HEK293 (cell line): Measurements from ENCODE around the gene ZNRF2.

Experiments used
- CTCF ChIA-PET: fragments of 350-600 bp; formaldehyde crosslinking; extraction: SDS; loops from one replicate; lab custom pipeline; 2021; ENCODE audit warnings: antibody characterized with exemption; lab: Yijun Ruan, JAX
- POLR2A ChIA-PET: fragments of 300-600 bp; formaldehyde crosslinking; extraction: SDS; loops from one replicate; lab custom pipeline; 2020; ENCODE audit warnings: antibody characterized with exemption, inconsistent platforms; lab: Yijun Ruan, JAX
- H3K27ac ChIP-seq: fragments of 200-500 bp; sonication (Bioruptor generic); 2 replicates; pipeline ENCODE4 v1.5.1; 2014; ENCODE audit warnings: low read depth, low read length, control low read depth, inconsistent platforms; ENCODE audit errors: extremely low read depth
- H3K36me3 ChIP-seq, 2 experiments: fragments of 200-500 bp in 1 of 2; sonication (Bioruptor generic) in 1 of 2; 1 replicate in 1 of 2; 2 replicates in 1 of 2; pipeline ENCODE4 v1.5.1; 2014 to 2017; ENCODE audit warnings: inconsistent platforms in 2 of 2, low read length in 2 of 2; ENCODE audit not compliant: control insufficient read depth in 2 of 2, insufficient read depth in 1 of 2
- H3K4me1 ChIP-seq: fragments of 200-500 bp; sonication (Bioruptor generic); 2 replicates; pipeline ENCODE4 v1.5.1; 2014; ENCODE audit warnings: mild to moderate bottlenecking, low read length, inconsistent platforms; ENCODE audit not compliant: control insufficient read depth, insufficient read depth
- H3K4me3 ChIP-seq: 2 replicates; pipeline ENCODE4 v1.5.1; 2011; ENCODE audit warnings: low read depth, mild to moderate bottlenecking, control low read depth, low read length, moderate library complexity
- H3K9me3 ChIP-seq: fragments of 200-500 bp; sonication (Bioruptor generic); 2 replicates; pipeline ENCODE4 v1.5.1; 2014; ENCODE audit warnings: low read depth, low read length, inconsistent platforms; ENCODE audit not compliant: control insufficient read depth, insufficient read depth
- BCL11B ChIP-seq: fragments of 450-650 bp; formaldehyde crosslinking; IDR thresholded peaks from 2 replicates; pipeline ENCODE4 v1.5.1; 2016; ENCODE audit warnings: low read depth, missing biosample characterization, missing genetic modification characterization
- BCL6B ChIP-seq: fragments of 450-650 bp; formaldehyde crosslinking; IDR thresholded peaks from 2 replicates; pipeline ENCODE4 v1.5.1; 2017; ENCODE audit warnings: missing biosample characterization, missing genetic modification characterization
- GLI4 ChIP-seq: fragments of 450-650 bp; formaldehyde crosslinking; IDR thresholded peaks from 2 replicates; pipeline ENCODE4 v1.5.1; 2016; ENCODE audit warnings: missing biosample characterization, missing genetic modification characterization
- GLIS1 ChIP-seq: fragments of 450-650 bp; formaldehyde crosslinking; IDR thresholded peaks from 2 replicates; pipeline ENCODE4 v1.5.1; 2016; ENCODE audit warnings: missing biosample characterization, missing genetic modification characterization
- KLF10 ChIP-seq: fragments of 450-650 bp; IDR thresholded peaks from 2 replicates; pipeline ENCODE4 v1.5.1; 2018; ENCODE audit warnings: missing biosample characterization, mild to moderate bottlenecking, missing genetic modification characterization
- MZF1 ChIP-seq: fragments of 450-650 bp; formaldehyde crosslinking; IDR thresholded peaks from 2 replicates; pipeline ENCODE4 v1.5.1; 2017; ENCODE audit warnings: missing biosample characterization, missing genetic modification characterization, borderline replicate concordance
- OSR2 ChIP-seq: fragments of 450-650 bp; formaldehyde crosslinking; IDR thresholded peaks from 2 replicates; pipeline ENCODE4 v1.5.1; 2016; ENCODE audit warnings: missing biosample characterization, missing genetic modification characterization
- RBAK ChIP-seq: fragments of 450-650 bp; formaldehyde crosslinking; IDR thresholded peaks from 2 replicates; pipeline ENCODE4 v1.5.1; 2016; ENCODE audit warnings: missing biosample characterization, missing genetic modification characterization
- SETDB1 ChIP-seq: IDR thresholded peaks from one replicate; pipeline ENCODE4 v1.6.1; 2017; ENCODE audit warnings: mild to moderate bottlenecking, low read length, moderate library complexity, mixed read lengths; ENCODE audit not compliant: insufficient read length
- ZFP69B ChIP-seq: fragments of 450-650 bp; formaldehyde crosslinking; IDR thresholded peaks from 2 replicates; pipeline ENCODE4 v1.5.1; 2016; ENCODE audit warnings: missing biosample characterization, missing genetic modification characterization
- ZIC2 ChIP-seq: fragments of 450-650 bp; formaldehyde crosslinking; IDR thresholded peaks from 2 replicates; pipeline ENCODE4 v1.5.1; 2016; ENCODE audit warnings: missing biosample characterization, missing genetic modification characterization
- ZNF114 ChIP-seq: fragments of 450-650 bp; formaldehyde crosslinking; IDR thresholded peaks from 2 replicates; pipeline ENCODE4 v1.5.0; 2017; ENCODE audit warnings: missing biosample characterization, missing genetic modification characterization
- ZNF146 ChIP-seq: fragments of 450-650 bp; formaldehyde crosslinking; IDR thresholded peaks from 2 replicates; pipeline ENCODE4 v1.5.1; 2016; ENCODE audit warnings: missing biosample characterization, missing genetic modification characterization
- ZNF157 ChIP-seq: fragments of 450-650 bp; formaldehyde crosslinking; IDR thresholded peaks from 2 replicates; pipeline ENCODE4 v1.5.1; 2016; ENCODE audit warnings: missing biosample characterization, missing genetic modification characterization
- ZNF174 ChIP-seq: fragments of 450-650 bp; formaldehyde crosslinking; IDR thresholded peaks from 2 replicates; pipeline ENCODE4 v1.5.0; 2017; ENCODE audit warnings: missing biosample characterization, mild to moderate bottlenecking, missing genetic modification characterization
- ZNF202 ChIP-seq: fragments of 450-650 bp; formaldehyde crosslinking; IDR thresholded peaks from 2 replicates; pipeline ENCODE4 v1.5.1; 2016; ENCODE audit warnings: missing biosample characterization, missing genetic modification characterization, borderline replicate concordance
- ZNF366 ChIP-seq: fragments of 450-650 bp; formaldehyde crosslinking; conservative IDR thresholded peaks from 2 replicates; pipeline ENCODE4 v1.5.1; 2016; ENCODE audit warnings: missing biosample characterization, missing genetic modification characterization
- ZNF488 ChIP-seq: fragments of 450-650 bp; formaldehyde crosslinking; IDR thresholded peaks from 2 replicates; pipeline ENCODE4 v1.5.1; 2016; ENCODE audit warnings: missing biosample characterization, missing genetic modification characterization
- ZNF529 ChIP-seq: fragments of 450-650 bp; formaldehyde crosslinking; IDR thresholded peaks from 2 replicates; pipeline ENCODE4 v1.5.1; 2017; ENCODE audit warnings: missing genetic modification characterization, missing biosample characterization; ENCODE audit not compliant: insufficient replicate concordance
- ZNF549 ChIP-seq: fragments of 450-650 bp; IDR thresholded peaks from 2 replicates; pipeline ENCODE4 v1.5.1; 2018; ENCODE audit warnings: missing biosample characterization, missing genetic modification characterization, mild to moderate bottlenecking, inconsistent platforms, moderate library complexity
- ZNF580 ChIP-seq: fragments of 450-650 bp; formaldehyde crosslinking; IDR thresholded peaks from 2 replicates; pipeline ENCODE4 v1.5.1; 2016; ENCODE audit warnings: missing biosample characterization, missing genetic modification characterization
- ZNF626 ChIP-seq: fragments of 450-650 bp; sonication (Bioruptor Pico); formaldehyde crosslinking; IDR thresholded peaks from 2 replicates; pipeline ENCODE4 v1.5.1; 2018; ENCODE audit warnings: missing biosample characterization, missing genetic modification characterization, inconsistent platforms
- ZNF704 ChIP-seq: fragments of 450-650 bp; formaldehyde crosslinking; IDR thresholded peaks from 2 replicates; pipeline ENCODE4 v1.5.1; 2016; ENCODE audit warnings: missing biosample characterization, missing genetic modification characterization
- ZSCAN4 ChIP-seq: fragments of 450-650 bp; formaldehyde crosslinking; IDR thresholded peaks from 2 replicates; pipeline ENCODE4 v1.5.1; 2017; ENCODE audit warnings: missing biosample characterization, missing genetic modification characterization
- ZXDB ChIP-seq: fragments of 450-650 bp; formaldehyde crosslinking; IDR thresholded peaks from 2 replicates; pipeline ENCODE4 v1.5.1; 2016; ENCODE audit warnings: missing biosample characterization, missing genetic modification characterization

The ZNRF2 gene

GRCh38 chr7:30244340-30244739 is 40.1 kb upstream of the ZNRF2 start:
- POLR2A ChIA-PET = no interaction called here
- no peak overlapping the region for H3K4me3 ChIP-seq
- peaks cover 2% of the 10 kb centered on the region for H3K4me1 ChIP-seq
- no peak overlapping the region for H3K27ac ChIP-seq
- CTCF ChIA-PET = interaction anchor here (0.7 kb wide), 1 partner anchor 57 kb away, joined by 3 read pairs; no protein-coding TSS in a partner anchor
- H3K36me3 ChIP-seq = no peaks in the 10 kb centered on the region
- no peak for TF ChIP-seq ZNF146 (tag by site-specific recombination)
- no peak for TF ChIP-seq ZNF626 (tag by site-specific recombination)
- no peak for TF ChIP-seq ZNF174 (tag by site-specific recombination)
- no peak for TF ChIP-seq RBAK
- TF ChIP-seq ZXDB = no peak
- no peak for TF ChIP-seq BCL11B (tag by site-specific recombination)
- no peak for TF ChIP-seq ZNF157 (tag by site-specific recombination)
- no peak for TF ChIP-seq MZF1
- TF ChIP-seq ZFP69B (tag by site-specific recombination) = no peak
- no peaks in the 10 kb centered on the region for H3K9me3 ChIP-seq

GRCh38 chr7:30245913-30246312 is 38.5 kb upstream of the ZNRF2 start:
- CTCF ChIA-PET = no interaction called here
- no peak overlapping the region for H3K4me3 ChIP-seq

GRCh38 chr7:30246392-30246791 is 38.0 kb upstream of the ZNRF2 start:
- no peaks in the 10 kb centered on the region for H3K4me1 ChIP-seq
- no peaks in the 10 kb centered on the region for H3K9me3 ChIP-seq
- CTCF ChIA-PET = no interaction called here
- no peaks in the 10 kb centered on the region for H3K36me3 ChIP-seq
- TF ChIP-seq ZNF488 = no peak
- no peak overlapping the region for H3K27ac ChIP-seq
- POLR2A ChIA-PET = no interaction called here
- H3K4me3 ChIP-seq = no peak overlapping the region

More at GRCh38 chr7:30245913-30246312, 38.5 kb upstream of the ZNRF2 start:
- Histone ChIP-seq H3K36me3 (no peaks in the 10 kb centered on the region), H3K4me1 (no peaks in the 10 kb centered on the region), H3K9me3 (no peaks in the 10 kb centered on the region), H3K27ac (no peak overlapping the region)
- TF ChIP-seq GLI4 = no peak
- no peak for TF ChIP-seq ZNF366 (tag by site-specific recombination)
- TF ChIP-seq ZNF529 (tag by site-specific recombination) = no peak
- no peak for TF ChIP-seq BCL6B (tag by site-specific recombination)
- TF ChIP-seq SETDB1 = no peak
- POLR2A ChIA-PET = no interaction called here

GRCh38 chr7:30247541-30248401 is 36.6 kb upstream of the ZNRF2 start:
- Histone ChIP-seq H3K4me3 (no peak overlapping the region), H3K27ac (no peak overlapping the region)
- CTCF ChIA-PET = interaction anchor here (0.6 kb wide), 2 partner anchors 32 to 493 kb away, joined by 3 to 4 read pairs; no protein-coding TSS in a partner anchor

More at GRCh38 chr7:30247541-30248401, 36.6 kb upstream of the ZNRF2 start:
- no peaks in the 10 kb centered on the region for H3K4me1 ChIP-seq
- no peaks in the 10 kb centered on the region for H3K36me3 ChIP-seq
- POLR2A ChIA-PET = no interaction called here
- no peaks in the 10 kb centered on the region for H3K9me3 ChIP-seq
- TF ChIP-seq ZIC2 = no peak
- TF ChIP-seq GLIS1 = no peak
- TF ChIP-seq ZNF704 (tag by site-specific recombination) = no peak
- TF ChIP-seq ZNF549 (tag by site-specific recombination) = no peak
- TF ChIP-seq OSR2 = no peak
- TF ChIP-seq ZNF202 (tag by site-specific recombination) = no peak
- TF ChIP-seq ZNF580 (tag by site-specific recombination) = no peak
- no peak for TF ChIP-seq KLF10
- TF ChIP-seq ZNF114 (tag by site-specific recombination) = no peak
- no peak for TF ChIP-seq ZSCAN4 (tag by site-specific recombination)
